Measurements from ENCODE around the gene PSAT1. TPM values are rescaled to one million over a fixed set of nuclear protein-coding genes. Genes with fewer than 3 reads are reported as not detected.
A peak's percentile ranks its signal among the peaks of the same experiment; 100 is the strongest.
"Not testable (repeated sequence)": the region's sequence is repeated elsewhere in the genome, so short reads cannot be mapped to it uniquely, and the experiment has no call there.

PSAT1 gene
- 10 to 100 TPM; 70.5 to 81.7 (median 73.0) TPM for polyA plus RNA-seq (ENCODE audit: insufficient read length in 4 of 4)

DNA sequence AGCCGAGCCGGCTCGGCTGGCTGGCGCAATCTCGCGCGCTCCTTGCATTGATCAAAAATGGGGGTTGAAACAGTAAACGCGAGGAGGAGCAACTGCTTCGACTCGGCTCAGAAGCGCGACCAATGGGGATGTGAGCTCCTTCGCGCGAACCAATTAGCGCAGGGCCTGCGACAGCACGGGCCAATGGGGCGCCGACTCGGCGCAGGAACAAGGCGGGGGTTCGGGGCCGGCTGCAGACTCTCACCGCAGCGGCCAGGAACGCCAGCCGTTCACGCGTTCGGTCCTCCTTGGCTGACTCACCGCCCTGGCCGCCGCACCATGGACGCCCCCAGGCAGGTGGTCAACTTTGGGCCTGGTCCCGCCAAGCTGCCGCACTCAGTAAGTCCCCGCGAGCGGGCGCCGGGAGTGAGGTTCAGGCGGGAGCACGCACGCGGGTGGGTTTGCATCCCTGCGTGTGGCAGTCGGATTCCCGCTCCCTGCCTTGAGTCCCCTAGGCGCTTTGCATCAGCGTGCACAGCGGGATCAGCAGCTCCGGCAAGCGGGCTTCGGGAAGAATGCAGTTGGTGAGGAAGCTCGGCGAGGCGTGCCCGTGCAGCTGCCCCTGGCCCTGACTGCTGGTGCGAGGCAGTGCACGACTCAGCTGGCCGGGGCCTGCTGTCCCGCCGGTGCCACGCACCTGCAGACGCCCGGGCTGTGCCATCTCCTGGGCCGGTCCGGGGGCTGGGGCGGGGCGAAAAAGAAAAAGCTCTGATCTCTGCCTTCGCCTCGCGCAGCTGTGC lies at the start of gene PSAT1:
Gene PSAT1 (plus strand): TSS at position 233 of the 779 bp plus-strand sequence. CDS start 86 bp downstream, at position 319.
- DNase-seq (ENCODE audit: low read depth in 4 of 4, low spot score in 3 of 4), result peak; percentile 82 to 87 (median 84)

DNA sequence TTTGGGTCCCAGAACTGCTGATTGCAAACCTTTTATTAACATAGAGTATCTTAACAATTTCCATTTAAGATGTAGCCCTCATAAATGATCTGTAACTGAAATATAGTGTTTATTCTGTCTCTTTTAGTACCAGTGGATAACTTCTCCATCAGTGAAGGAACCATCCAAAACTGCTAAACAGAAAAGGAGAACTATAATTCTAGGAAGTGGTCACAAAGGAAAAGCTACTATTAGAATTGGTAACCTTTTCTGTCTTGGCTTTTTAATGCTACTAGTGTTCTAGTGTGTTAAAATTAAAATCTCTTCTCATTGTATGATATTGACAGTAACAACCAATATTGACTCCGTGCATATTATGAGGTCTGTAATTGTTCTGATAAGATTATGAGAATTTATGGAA lies 48.3 kb upstream of the PSAT1 start:
- DNase-seq (ENCODE audit: low read depth in 4 of 4, low spot score in 3 of 4), result no peak

DNA sequence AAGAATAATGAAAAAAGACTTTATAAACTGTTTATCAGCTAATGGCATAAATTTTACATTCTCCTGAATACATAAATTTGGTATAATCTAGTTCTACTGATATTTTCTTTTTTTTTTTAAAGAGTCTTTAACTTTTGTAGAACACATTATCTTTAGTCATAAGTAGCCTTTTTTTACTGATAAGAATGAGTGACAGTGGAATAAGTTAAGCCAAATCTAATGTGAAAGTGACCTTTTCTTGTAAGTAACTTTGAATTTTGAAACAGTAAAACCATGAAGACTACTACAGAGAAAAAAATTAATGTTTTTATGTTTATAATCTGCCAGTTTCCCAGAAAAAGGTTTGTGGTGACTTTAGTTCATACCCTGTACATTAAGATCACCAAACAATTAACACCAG lies 47.4 kb upstream of the PSAT1 start:
- DNase-seq (ENCODE audit: low read depth in 4 of 4, low spot score in 3 of 4), result no peak

DNA sequence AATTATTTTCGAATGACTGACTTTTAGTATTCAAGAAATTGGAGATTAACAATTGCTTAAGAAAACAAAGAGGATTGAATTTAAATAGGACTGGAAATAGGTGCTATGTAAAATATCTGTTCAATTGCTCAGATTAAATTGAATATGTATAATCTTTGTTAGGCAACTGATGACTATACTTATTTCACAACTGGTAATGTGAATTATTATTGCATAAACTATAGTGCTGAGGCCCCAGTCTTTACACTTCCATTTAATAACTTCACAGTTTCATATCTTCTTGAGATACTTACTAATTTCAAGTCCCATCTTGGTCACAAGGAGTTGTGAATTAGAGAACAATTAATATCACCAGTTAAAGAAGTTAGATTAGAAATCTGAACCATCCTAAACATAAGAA lies 44.3 kb upstream of the PSAT1 start:
- no peak for DNase-seq (ENCODE audit: low read depth in 4 of 4, low spot score in 3 of 4)

DNA sequence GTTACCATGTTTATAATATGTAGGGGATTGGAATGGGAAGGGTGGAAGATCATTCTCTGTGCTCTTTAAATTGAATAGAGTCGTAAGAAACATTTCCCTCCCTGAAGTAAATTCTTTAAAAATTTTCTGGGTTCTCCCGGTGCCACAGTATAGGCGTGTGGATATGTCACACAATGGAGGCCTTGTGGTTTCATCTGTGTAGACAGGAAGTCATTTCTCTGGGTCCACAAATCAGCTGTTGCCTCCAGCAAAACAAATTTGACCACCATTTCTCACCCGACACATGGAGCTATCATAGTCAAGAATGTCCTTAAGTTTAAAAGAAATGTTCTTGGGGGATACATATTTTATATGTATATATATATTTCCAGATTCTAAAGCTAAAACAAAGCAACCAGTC lies 43.6 kb upstream of the PSAT1 start:
- DNase-seq (ENCODE audit: low read depth in 4 of 4, low spot score in 3 of 4), result no peak

DNA sequence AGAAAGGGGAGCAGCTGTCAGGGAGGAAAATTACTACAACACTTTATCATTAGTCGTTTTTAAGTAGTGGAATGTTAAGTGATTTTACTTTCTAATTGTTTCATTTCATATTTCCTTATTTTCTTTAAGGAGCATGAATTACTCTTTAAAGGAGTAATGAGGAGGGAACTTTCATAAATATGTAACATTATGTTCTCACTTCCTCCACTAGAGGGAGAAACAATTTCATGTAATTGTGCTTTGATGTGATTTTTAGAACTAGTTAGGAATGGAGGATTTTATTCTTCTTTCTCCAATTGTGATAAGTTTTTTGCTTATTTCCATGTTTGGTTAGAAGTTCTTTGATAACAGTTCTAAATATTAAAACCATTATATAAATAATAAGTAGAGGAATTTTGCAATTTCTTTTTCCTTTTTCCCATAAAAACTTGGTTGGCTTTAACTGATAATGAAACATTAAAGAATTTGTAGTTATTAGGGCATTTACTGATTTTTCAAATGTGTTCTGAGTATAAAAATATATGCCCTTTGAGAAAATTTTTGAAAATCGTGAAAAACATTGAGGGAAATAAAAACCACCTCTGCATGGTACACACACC lies 35.4 kb upstream of the PSAT1 start:
- no peak for DNase-seq (ENCODE audit: low read depth in 4 of 4, low spot score in 3 of 4)

DNA sequence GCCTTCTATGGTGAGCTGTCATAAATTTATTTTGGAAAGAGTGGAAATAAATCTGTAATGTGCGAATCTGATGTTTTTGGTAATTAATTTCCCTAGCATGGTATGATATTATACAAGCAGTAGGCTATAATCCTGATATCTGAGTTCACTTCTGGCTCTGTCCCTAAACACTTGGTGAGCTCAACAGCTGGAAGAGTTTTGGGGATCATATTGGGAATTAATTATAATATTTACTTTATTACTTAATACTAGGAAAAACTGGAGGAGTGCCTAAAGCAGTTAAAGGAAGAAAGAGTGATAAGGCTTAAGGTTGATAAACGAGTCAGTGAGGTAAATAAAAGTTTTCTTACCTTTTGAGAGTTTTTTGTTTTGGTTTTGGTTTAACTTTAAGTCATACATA lies 34.3 kb upstream of the PSAT1 start:
- DNase-seq (ENCODE audit: low read depth in 4 of 4, low spot score in 3 of 4), result no peak

DNA sequence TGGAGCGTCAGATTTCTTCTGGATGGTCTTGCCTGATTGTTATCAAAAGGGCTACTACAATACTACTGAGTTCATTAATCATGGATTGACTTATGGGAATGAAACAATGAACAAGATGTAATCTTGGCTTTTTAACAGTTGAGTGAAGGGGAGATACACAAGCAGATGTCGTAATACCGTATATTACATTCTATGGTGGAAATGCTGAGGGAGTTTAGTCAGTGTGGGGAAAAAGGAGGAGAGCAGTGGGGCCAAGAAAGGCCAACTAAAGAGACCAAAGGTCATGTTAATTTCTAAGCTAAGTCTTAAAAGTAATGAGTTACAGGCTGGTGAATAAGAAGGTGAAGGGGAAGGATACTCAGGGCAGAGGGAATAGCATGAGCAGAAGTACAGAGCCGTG lies 29.0 kb upstream of the PSAT1 start:
- no peak for DNase-seq (ENCODE audit: low read depth in 4 of 4, low spot score in 3 of 4)

DNA sequence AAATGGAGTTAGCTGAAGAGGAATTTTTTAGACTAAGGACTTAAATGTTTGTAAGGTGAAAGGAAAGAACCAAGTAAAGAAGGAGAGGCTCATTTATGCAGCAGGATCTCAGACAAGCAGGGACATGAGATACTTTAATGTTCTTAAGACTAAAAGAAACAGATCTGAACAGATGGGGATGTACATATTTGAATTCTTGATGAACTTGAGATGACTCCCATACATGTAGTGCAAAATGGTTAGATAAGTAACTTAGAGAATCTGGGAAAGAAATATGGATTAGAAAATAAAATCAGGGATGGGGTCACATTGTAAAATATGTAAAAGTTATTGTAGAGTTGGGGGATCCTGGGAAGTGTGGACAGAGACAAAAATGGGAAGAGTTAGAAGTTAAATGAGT lies 27.1 kb upstream of the PSAT1 start:
- DNase-seq (ENCODE audit: low read depth in 4 of 4, low spot score in 3 of 4), result no peak

DNA sequence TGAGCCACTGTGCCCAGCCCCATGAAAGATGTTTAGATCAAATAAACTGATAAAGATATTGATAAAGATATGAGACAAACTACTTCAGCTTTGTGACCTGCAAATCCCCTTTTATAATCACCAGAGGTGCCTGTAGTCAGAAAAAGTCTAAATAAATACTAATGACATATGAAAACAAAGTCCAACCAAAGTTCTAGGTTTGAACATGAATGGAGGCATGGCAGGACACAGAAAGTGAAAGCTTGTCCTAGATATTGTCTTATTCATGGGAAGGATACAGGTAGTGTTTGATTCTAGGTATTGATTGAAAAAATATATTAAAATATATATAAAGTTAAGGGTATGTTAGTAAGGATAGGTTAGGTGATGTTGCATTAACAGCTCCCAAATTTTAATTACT lies 24.6 kb upstream of the PSAT1 start:
- DNase-seq (ENCODE audit: low read depth in 4 of 4, low spot score in 3 of 4), result no peak

DNA sequence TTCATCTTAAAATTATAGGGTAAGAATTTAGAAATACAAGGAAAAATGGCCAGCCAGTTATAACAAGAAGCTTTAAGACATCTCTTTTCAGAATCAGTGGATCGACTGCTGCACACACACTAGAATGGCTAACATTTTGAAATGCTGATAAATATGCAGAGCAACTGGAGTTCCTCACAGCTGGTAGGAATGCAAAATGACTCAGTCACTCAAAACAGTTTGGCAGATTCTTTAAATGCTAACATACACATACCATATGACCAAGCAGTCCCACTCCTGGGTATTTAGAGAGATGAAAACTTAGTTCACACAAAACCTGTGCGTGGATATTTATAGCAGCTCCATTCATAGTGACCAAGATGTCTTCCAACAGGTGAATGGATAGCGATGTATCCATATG lies 23.2 kb upstream of the PSAT1 start:
- DNase-seq (ENCODE audit: low read depth in 4 of 4, low spot score in 3 of 4), result no peak

DNA sequence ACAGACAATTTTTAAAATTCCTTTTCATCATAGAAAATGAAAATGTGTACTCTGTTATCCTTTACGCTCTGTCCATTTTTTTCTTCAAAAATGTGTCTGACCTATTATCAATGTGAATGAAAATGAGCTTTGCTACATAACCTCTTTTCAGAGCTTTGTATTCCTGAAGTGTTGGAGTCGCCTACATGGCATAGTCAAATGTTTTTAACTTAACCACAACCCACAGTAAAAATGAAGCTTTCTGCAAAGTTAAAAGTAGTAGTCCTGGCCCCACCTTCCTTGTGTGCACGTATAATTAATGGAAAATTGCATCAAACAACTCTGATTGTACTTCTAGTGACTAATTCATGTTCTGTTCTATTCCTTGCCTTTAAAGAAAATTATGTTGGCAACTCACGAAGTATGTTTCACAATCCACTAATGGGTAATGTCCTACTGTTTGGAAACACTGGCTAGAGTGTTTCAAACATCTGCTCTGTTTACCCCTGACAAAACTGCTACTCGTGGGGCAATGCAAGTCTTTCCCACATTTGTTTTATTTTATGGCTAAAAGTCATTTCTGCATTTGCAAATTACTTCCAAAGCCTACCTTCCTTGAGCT lies 18.6 kb upstream of the PSAT1 start:
- DNase-seq (ENCODE audit: low read depth in 4 of 4, low spot score in 3 of 4), result no peak

DNA sequence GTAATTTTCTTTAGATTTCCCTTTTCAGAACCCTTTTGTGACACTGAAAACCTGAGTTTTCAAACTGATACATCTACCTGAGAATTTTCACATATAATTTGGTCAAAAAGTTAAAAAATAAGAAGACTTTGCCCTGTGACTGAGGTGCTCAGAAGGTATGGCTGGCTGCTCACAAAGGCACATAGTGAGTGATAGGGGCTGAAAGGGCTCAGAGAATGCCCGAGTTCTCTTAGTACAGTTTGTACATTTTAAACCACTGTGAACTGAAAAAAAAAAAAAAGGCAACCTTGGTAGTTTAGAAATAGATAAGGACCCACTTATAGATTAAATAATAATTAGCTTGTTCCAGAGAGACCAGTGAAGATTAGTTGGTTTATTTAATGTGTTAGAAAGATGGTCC lies 18.1 kb upstream of the PSAT1 start:
- DNase-seq (ENCODE audit: low read depth in 4 of 4, low spot score in 3 of 4), result no peak

DNA sequence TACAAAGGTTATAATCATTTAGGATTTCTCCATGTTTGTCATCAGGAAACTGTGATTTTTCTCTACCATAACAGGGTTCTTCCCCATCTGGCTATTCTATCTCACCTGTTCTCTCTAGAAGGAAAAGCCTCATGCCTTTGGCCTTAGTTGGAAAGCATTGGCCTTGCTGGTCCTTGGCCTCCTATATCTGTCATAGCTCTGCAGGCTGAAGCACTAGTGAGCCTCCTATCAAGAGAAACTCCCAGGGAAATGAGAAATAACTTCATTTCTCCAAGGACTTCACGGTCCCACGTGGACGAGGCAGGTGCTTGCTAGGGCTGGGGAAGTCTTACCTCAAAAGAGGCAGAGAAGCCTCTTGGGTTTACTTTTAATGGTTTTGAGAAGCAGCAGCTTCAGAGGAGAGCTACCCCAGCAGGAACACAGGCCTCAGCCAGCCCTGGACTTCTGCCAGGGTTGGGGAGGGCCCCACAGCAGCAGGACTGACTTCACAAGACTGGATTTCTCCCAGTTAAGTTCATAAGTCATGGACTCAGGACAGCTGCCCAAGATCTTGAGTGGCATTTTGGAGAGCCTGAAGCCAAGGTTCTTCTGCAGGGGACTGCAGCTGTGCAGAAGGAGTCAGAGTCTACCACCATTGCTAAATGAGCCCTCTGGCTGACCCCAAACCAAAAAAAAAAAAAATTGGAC lies 15.8 kb upstream of the PSAT1 start:
- peak in 3 of 4 donors; percentile 77 to 79 (median 77) for DNase-seq (ENCODE audit: low read depth in 4 of 4, low spot score in 3 of 4)

DNA sequence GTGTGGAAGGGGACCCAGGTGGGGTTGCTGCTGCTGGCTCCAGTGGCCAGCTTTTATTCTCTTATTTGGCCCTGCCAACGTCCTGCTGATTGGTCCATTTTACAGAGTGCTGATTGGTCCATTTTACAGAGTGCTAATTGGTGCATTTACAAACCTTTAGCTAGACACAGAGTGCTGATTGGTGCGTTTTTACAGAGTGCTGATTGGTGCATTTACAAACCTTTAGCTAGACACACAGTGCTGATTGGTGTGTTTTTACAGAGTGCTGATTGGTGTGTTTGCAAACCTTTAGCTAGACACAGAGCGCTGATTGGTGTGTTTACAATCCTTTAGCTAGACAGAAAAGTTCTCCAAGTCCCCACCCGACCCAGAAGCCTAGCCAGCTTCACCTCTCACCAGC lies 12.7 kb upstream of the PSAT1 start:
- DNase-seq (ENCODE audit: low read depth in 4 of 4, low spot score in 3 of 4), result not testable (repeated sequence)

DNA sequence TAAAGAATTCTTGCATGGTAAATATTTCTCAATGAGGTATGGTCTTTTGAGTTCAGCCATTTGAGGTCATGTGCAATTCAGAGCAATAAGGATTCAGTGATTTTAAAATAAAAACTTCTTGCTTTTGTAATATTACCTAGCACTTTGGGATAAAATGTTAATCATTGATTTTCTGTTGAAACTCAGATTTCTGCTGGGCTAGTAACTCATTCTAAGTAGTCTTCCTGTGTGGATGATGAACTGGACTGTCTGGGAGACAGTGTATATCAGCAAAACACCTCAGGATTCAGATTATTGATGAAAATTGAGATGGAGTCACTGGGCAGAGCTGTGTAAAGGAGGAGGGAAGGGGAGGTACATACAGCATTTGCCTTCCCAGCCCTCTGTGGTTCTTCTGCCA lies 10.8 kb upstream of the PSAT1 start:
- no peak for DNase-seq (ENCODE audit: low read depth in 4 of 4, low spot score in 3 of 4)

DNA sequence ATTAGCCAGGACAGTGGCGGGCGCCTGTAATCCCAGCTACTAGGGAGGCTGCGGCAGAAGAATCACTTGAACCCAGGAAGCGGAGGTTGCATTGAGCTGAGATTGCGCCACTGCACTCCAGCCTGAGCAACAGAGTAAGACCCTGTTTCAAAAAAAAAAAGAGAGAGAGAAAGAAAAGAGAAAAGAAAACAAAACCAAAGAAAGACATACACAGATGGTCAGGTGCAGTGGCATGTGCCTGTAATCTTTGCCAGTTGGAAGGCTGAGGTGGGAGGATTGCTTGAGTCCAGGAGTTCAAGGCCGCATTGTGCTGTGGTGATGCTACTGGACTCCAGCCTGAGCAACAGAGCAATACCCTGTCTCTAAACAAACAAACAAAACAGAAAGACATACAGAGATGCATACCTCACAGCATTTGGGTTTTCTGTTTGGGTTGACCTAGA lies 10.0 kb upstream of the PSAT1 start:
- DNase-seq (ENCODE audit: low read depth in 4 of 4, low spot score in 3 of 4), result no peak

DNA sequence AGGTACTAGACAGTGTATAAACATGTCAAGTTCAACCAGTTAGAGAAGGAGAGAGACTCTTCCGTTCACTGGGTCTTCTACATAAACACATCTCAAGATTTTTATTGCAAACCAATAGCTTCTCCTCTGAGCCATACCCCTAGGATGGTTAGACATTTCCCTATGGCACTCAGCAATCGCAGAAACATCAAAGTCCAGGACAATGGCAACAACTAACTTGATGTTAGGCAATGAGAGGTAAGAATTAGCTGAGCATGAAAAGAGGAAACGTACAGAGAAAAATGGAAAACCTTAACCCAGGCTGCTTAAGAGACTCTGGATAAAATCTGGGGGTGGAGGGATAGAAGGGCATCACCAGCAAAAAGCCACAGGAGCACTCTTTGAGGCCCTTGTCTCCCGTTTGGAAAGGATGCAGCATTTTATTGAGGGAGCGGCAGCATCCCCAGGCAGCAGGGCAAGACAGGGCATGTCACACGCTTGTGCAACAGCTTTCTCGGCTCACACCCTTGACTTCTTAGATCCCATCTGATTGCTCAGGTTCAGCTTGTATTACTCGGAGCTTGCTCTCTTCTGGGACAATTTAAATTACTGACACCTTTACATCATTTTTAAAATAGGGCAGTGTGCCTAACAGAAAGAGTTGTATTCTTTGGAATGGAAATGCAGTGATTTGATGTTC lies 8.6 kb upstream of the PSAT1 start:
- DNase-seq (ENCODE audit: low read depth in 4 of 4, low spot score in 3 of 4), result no peak

DNA sequence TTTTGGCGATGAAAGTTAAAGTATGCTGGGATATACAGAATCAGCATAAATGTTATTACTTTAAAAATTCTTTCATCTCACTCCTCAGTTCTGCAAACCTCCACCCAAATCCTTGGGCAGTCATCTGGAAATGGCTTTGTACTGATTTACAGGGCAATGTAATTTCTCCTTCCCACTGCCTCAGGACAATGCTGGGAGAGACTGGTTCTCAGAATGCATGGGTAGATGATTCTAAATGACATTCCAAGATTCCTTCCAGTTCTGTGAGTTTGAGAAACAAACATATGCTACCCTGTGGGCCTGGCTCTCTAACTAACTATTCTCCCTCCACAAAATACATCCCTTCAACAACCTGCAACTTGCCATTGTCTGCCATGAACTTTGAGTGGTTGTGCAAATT lies 7.5 kb upstream of the PSAT1 start:
- no peak for DNase-seq (ENCODE audit: low read depth in 4 of 4, low spot score in 3 of 4)

DNA sequence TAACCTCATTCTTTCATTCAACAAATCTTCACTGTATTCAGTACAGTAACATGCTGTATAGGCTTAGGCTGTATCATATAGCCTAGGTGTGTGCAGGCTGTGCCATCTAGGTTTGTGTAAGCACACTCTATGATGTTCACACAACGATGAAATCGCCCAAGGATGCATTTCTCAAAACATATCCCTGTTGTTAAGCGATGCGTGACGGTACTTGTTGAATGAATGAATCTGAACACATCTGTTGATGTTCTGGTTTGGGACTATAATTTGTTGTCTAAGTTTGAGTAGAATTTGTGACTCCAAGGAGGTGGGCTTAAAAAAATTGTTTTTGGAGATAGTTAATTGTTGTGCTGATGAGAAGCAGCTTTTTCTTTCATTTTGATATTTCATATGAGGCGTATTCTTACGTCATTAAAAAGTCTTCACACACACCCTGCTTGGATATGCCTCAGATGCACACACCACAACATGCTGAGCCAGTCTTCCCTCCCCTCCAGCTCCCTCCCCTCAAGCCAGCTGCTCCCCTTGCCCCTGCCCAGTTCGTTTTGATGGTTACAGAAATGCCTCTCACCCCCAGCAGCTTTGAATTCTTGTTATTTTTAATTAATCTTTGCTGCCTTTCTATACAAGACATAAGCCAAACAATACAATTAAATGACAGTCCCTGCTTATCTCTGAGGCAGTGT lies 5.5 kb upstream of the PSAT1 start:
- DNase-seq (ENCODE audit: low read depth in 4 of 4, low spot score in 3 of 4), result no peak
